ENCODE data around the gene PCSK6.
"Not testable (repeated sequence)": the region's sequence is repeated elsewhere in the genome, so short reads cannot be mapped to it uniquely, and the experiment has no call there.

The PCSK6 gene

DNA sequence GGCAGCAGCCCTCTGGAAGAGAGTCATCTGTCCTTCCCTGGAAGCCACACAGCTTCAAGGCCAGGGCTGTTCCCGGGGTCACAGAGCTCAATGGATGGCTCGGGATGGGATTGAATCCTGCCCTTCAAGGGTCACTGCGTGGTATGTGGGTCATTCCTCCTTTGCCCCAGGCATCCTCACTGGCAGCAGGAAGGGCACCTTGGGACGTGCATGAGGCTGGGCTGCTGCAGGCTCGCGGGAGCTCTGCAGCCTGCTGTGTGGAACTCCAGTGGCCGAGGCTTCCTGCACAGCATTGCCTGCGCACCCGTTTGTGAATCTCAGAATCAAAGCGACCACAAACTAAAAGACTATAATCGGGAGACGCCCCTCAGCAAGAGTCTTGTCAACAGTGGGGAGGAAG, 60.7 kb downstream of the PCSK6 start:
- DNase-seq, result no peak

GRCh38 chr15:101427606-101428487, 61.7 kb downstream of the PCSK6 start:
- DNase-seq, result no peak

- DNase-seq, result no peak
Measured at GRCh38 chr15:101426761-101427333, 62.7 kb downstream of the PCSK6 start.

GRCh38 chr15:101425787-101426365, 63.6 kb downstream of the PCSK6 start:
- no peak for DNase-seq

- no peak for DNase-seq
Measured at GRCh38 chr15:101424984-101425383, 64.5 kb downstream of the PCSK6 start.

DNA sequence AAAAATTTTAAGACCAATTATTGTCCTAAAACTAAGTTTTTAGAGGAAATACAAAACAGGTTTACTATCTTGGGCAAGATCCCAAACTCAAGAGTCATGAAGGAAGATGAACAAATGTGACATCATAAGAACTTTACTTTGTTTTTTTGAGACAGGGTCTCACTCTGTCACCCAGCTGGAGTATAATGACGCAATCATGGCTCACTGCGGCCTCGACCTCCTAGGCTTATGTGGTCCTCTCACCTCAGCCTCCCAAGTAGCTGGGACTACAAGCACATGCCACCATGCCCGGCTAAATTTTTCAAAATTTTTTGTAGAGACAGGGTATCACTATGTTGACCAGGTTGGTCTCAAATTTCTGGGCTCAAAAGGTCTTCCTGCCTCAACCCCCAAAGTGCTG, 69.3 kb downstream of the PCSK6 start:
- no peak for DNase-seq

- DNase-seq, result not testable (repeated sequence)
Measured at GRCh38 chr15:101416475-101416874, 73.0 kb downstream of the PCSK6 start.

- no peak for DNase-seq
Measured at GRCh38 chr15:101413239-101413638, 76.3 kb downstream of the PCSK6 start.

DNA sequence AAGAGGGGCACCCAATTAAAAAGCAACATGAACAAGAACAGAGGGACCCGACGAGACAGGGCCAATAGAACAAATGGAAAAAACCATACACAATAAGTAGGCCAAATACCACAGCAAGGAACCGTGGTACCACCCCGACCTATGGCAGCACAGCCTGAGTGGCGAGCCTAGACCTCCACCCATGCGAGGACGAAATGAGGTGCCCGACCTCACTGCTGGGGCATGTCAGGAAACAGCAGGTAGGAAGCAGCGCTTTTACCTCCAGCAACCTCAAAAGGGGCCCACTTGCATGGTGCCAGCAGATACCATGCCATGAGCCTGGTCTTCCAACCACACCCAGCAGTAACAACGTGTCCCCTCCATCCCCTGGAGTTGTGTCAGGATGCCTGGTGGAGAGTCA, 77.9 kb downstream of the PCSK6 start:
- DNase-seq, result no peak

DNA sequence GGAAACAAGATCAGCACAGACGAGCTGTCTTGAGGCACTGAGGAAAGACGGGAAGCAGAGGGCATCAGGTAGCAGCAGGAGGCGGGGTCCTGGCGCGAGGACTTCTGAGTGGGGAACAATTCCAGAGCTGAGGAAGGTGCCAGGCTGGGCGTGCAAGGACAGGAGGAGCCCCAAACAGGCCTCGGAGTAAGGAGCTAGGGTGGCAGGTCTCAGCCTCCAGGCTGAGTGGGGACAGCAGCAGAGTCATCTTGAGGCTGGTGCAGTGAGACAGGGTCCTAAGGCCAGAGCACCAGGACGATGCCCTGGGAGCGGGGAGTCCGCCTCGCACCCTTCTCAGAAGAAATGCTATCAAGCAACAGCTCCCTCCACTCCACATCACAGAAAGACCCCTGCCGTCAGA, 78.4 kb downstream of the PCSK6 start:
- DNase-seq, result no peak

DNA sequence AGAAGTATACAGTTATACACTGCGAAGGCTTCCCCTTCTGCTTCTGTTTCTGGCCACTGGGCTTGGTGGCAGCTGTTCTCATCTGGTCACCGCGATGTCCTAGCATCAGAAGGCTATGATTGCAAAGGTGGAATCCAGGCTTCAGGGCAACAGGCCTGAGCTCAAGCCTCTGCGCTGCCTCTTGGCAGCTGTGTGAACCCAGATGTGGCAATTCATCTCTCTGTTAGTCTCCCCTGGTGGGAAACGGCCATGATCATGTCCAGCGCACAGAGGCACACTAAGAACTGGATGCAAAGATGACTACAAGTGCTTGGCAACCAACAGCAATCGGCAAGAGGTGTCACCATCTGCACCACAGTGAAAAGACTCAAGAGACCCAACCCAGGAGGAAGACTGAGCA, 78.9 kb downstream of the PCSK6 start:
- no peak for DNase-seq

DNA sequence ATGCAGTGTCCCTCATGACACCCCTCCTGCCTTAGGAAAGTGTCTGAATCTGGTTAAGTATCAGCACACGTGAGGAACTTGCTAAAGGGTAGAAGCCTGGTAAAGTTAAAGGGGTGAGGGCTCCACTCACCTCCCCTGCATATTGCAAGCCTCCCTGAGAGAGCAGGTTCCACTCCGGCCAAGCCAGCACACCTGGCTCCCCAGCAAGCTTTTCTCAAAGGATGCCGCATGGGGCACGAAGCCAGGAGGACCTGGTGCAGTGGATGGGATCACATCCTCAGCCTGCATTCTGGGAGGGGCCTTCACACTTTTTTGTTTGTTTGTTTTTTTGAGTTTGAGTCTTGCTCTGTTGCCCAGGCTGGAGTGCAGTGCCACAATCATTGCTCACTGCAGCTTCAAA, 79.9 kb downstream of the PCSK6 start:
- DNase-seq, result no peak

- no peak for DNase-seq
Measured at GRCh38 chr15:101407966-101408775, 81.3 kb downstream of the PCSK6 start.

- DNase-seq, result no peak
Measured at GRCh38 chr15:101407439-101407838, 82.1 kb downstream of the PCSK6 start.

DNA sequence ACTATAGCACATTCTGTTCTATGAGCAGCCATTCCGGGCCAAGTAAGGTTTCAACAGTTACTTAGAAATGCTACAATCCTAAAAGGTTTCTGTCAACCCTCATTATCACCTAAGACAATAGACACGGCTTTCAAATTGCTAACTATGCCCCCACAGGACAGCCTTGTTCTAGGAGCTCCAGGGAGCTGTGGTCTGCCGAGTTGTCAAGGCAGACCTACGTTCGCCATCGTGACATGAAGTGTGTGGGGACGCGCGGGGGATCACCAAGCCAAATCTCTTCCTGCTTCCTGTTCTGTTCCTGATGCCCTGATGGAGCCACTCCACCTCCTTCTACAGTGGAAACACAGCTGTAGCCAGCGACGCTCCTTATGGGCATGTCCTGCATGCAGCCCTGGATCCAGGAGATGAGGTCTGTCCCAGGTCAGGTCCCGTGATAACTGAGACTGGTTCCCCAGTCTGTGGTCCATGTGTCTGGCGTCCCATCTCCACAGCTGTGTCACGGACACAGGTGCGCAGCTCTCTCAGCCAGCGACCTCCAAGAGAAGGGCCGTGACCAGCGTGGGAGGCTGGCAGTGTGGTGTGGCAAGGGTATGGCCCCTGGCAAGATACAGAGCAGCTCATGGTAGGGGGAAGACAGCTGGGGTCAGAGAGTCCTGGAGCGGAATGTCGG, 82.8 kb downstream of the PCSK6 start:
- no peak for DNase-seq

GRCh38 chr15:101406036-101406435, 83.5 kb downstream of the PCSK6 start:
- DNase-seq, result no peak

- DNase-seq, result no peak
Measured at GRCh38 chr15:101404245-101404644, 85.3 kb downstream of the PCSK6 start.

- DNase-seq, result not testable (repeated sequence)
Measured at GRCh38 chr15:101402883-101403282, 86.6 kb downstream of the PCSK6 start.

GRCh38 chr15:101401286-101401685, 88.2 kb downstream of the PCSK6 start:
- DNase-seq, result no peak

DNA sequence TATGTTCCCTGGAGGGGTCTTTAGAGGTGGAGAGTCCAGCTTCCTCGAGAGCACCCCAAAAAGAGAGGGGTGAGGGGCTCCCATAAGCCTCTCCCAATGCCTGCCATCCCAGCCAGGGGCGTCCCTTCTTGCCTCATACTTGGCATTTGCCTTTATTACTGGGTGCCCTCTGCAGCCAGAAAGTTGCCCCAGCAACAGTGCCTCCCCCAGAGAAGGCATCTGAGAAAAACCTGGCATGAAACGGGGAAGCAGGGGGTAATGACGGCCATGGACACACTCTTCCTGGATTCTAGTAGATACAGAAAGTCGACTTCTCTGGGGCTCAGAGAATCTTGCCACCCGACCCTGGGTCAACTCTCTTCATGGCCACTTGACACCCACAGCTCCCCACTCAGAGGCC, 90.1 kb downstream of the PCSK6 start:
- DNase-seq, result no peak

DNA sequence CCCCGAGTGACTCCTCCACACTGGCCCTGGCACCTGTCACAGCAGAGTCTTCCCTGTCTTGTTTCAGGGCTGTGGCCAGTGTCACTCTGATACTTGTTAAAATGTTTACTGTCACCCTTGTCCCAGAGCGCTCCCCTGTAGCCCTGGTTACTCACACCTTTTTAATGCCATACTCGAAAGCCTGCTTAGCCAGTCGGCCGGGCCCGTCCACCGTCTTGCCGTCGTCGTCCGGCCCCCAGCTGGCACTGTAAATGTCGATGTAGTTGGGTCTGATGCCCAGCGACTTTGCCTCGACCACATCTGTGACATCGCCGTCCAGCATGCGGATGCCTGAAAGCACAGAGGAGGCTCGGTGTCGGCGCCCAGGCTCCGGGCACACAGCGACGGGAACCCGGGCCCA, 91.3 kb downstream of the PCSK6 start:
- no peak for DNase-seq

GRCh38 chr15:101397521-101398003, 91.9 kb downstream of the PCSK6 start:
- DNase-seq, result no peak
